ENCODE measurements around the gene MPHOSPH9. TPM values are rescaled to one million over a fixed set of nuclear protein-coding genes. Genes with fewer than 3 reads are reported as not detected.

Gene MPHOSPH9
- total RNA-seq, 1 experiment from 2014 or later, result 60.5 TPM

GRCh38 chr12:123242116-123242904 is 9.4 kb upstream of the MPHOSPH9 start:
- Histone ChIP-seq H3K18ac (ENCODE audit: insufficient read length, low read depth, low read length) (no peak overlapping the region), H2BK120ac (ENCODE audit: low read depth, low read length, poor library complexity, severe bottlenecking) (no peak overlapping the region), H3K79me2 (ENCODE audit: insufficient read depth, low read length) (no peaks in the 10 kb centered on the region; the same call in 1 of the 2 replicates), H3K27ac (ENCODE audit: insufficient read length, low read depth, low read length) (no peak overlapping the region), H3K4me1 (ENCODE audit: insufficient read depth, low read length) (no peaks in the 10 kb centered on the region), H2BK20ac (ENCODE audit: low read depth, low read length, poor library complexity, severe bottlenecking) (no peak overlapping the region), H2BK5ac (ENCODE audit: insufficient read length, low read length) (no peak overlapping the region), H2AFZ (ENCODE audit: low read length) (no peak overlapping the region), H2AK5ac (ENCODE audit: insufficient read length, low read length) (no peak overlapping the region), H3K9ac (ENCODE audit: extremely low read depth, insufficient read length, low read length) (no peak overlapping the region), H3T11ph (ENCODE audit: low read length) (no peak overlapping the region), H3K27me3 (ENCODE audit: insufficient read depth, low read length) (no peaks in the 10 kb centered on the region), H3K9me3 (ENCODE audit: control insufficient read depth, low read depth, low read length) (no peaks in the 10 kb centered on the region), H2BK12ac (ENCODE audit: insufficient read length, low read depth, low read length) (no peak overlapping the region), H2BK15ac (ENCODE audit: low read depth, low read length) (no peak overlapping the region), H3K79me1 (ENCODE audit: insufficient read depth, low read depth, low read length, poor library complexity, severe bottlenecking) (no peaks in the 10 kb centered on the region), H3K56ac (ENCODE audit: insufficient read length, low read depth, low read length) (no peak overlapping the region), H3K23ac (ENCODE audit: insufficient read length, low read depth, low read length) (no peak overlapping the region), H4K8ac (replicated peaks; ENCODE audit: insufficient read length, low read depth, low read length) (no peak overlapping the region), H3K4ac (ENCODE audit: low read depth, low read length) (no peak overlapping the region), H4K20me1 (ENCODE audit: control insufficient read depth, insufficient read depth, insufficient read length) (peaks cover 3% of the 10 kb centered on the region), H3K23me2 (ENCODE audit: insufficient read length, low read depth, low read length, poor library complexity, severe bottlenecking) (no peaks in the 10 kb centered on the region), H3K14ac (ENCODE audit: insufficient read depth, low read length) (no peak overlapping the region), H4K91ac (ENCODE audit: insufficient read length, low read depth, low read length) (no peak overlapping the region), H4K5ac (ENCODE audit: insufficient read length, low read depth, low read length) (no peak overlapping the region), H3K4me2 (ENCODE audit: insufficient read depth, insufficient read length, low read length) (no peak overlapping the region)
- no peak overlapping the region for H3K4me3 Mint-ChIP-seq
- H3K9me3 Mint-ChIP-seq, result peaks cover 4 to 15% of the 10 kb centered on the region in 2 experiments
- H3K27me3 Mint-ChIP-seq (ENCODE audit: low read depth), result no peaks in the 10 kb centered on the region
- peaks cover 28 to 50% (median 44%) of the 10 kb centered on the region in 3 experiments for H3K36me3 Mint-ChIP-seq (ENCODE audit: insufficient read depth in 1 of 3, low read depth in 3 of 3)
- TF ChIP-seq CTCF (conservative IDR thresholded peaks at IDR 0.05), result no peak
- peak overlapping the region in 2 of 3 experiments; percentile 25 to 29; a peak in 3 of 7 replicates for H3K27ac Mint-ChIP-seq
- no peak for DNase-seq
- peaks cover 0 to 18% of the 10 kb centered on the region in 2 experiments; a peak in 3 of 4 replicates for H3K4me1 Mint-ChIP-seq
- WGBS (ENCODE audit: extremely low coverage, insufficient read length, low lambda C conversion rate), result no CpG with 5 or more reads among the region's 11 CpGs
